ENCODE data around the gene DLG1. TPM values are rescaled to one million over a fixed set of nuclear protein-coding genes. Genes with fewer than 3 reads are reported as not detected.

The DLG1 gene
- total RNA-seq, 2 experiments from 2014 or later: 48.9 to 95.1 TPM

GRCh38 chr3:197178998-197179397, 119.4 kb downstream of the DLG1 start:
- Histone ChIP-seq H2AFZ (ENCODE audit: low read length) (no peak overlapping the region), H3K9me3 (ENCODE audit: low read length) (no peaks in the 10 kb centered on the region), H3K79me2 (ENCODE audit: insufficient read depth, low read depth, low read length) (peaks cover 27% of the 10 kb centered on the region; the same call in 1 of the 2 replicates), H3K9me2 (ENCODE audit: insufficient read depth, low read length) (no peaks in the 10 kb centered on the region), H3K4me1 (ENCODE audit: insufficient read depth, low read length, poor library complexity, severe bottlenecking) (peaks cover 35% of the 10 kb centered on the region), H4K20me1 (ENCODE audit: insufficient read depth, low read length) (0 out of 2 replicates have a peak, but pooled peaks cover 3% of the 10 kb centered on the region), H3K27ac (ENCODE audit: low read depth, low read length, poor library complexity, severe bottlenecking) (no peak overlapping the region), H3K36me3 (ENCODE audit: insufficient read depth, low read length) (peaks cover 16% of the 10 kb centered on the region), H3K4me2 (ENCODE audit: low read length) (no peak overlapping the region), H3K4me3 (ENCODE audit: low read depth, low read length, poor library complexity, severe bottlenecking) (no peak overlapping the region)
- DNase-seq (ENCODE audit: low spot score): no peak
- CTCF ChIA-PET (ENCODE audit: unreplicated experiment): no interaction called here
- POLR2A ChIA-PET: no interaction called here
- intact Hi-C loops (cut with micrococcal nuclease; ENCODE audit: unreplicated experiment): no loop called here
- TF ChIP-seq EZH2phosphoT487 (IDR thresholded peaks at IDR 0.05; ENCODE audit: borderline replicate concordance, low read depth, low read length) (no peak), CTCF (conservative IDR thresholded peaks at IDR 0.05; ENCODE audit: low read length) (no peak)
- no TSS peak for BruUV-seq (replicated peaks)

DNA sequence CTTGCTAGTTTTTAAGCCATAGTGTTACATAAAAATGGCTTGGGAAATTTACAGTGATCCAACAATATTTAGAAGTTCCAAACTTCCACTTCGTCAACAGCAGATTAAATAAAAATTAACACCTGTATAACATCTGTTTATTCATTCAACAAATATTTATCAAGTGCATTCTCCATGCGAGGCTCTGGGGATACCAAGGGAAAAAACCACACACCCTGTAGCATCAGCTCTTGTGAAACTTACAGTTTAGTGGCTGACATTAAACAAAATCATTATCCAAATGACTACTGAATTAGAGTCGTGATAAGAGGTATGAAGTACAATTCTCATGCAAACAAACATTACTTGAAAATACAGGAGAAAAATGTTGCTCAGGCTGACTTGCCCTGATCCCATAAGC, 122.9 kb downstream of the DLG1 start:
- Histone ChIP-seq H4K20me1 (ENCODE audit: insufficient read depth, low read length) (no peaks in the 10 kb centered on the region), H3K9me3 (ENCODE audit: low read length) (no peaks in the 10 kb centered on the region), H3K36me3 (ENCODE audit: insufficient read depth, low read length) (peaks cover 16% of the 10 kb centered on the region), H3K4me2 (ENCODE audit: low read length) (peak overlapping the region; percentile 60), H3K9me2 (ENCODE audit: insufficient read depth, low read length) (no peaks in the 10 kb centered on the region), H2AFZ (ENCODE audit: low read length) (no peak overlapping the region), H3K27ac (ENCODE audit: low read depth, low read length, poor library complexity, severe bottlenecking) (peak overlapping the region; percentile 38), H3K4me3 (ENCODE audit: low read depth, low read length, poor library complexity, severe bottlenecking) (peak overlapping the region; percentile 33), H3K79me2 (ENCODE audit: insufficient read depth, low read depth, low read length) (peaks cover 16% of the 10 kb centered on the region), H3K4me1 (ENCODE audit: insufficient read depth, low read length, poor library complexity, severe bottlenecking) (peaks cover 21% of the 10 kb centered on the region)
- BruUV-seq (replicated peaks): no TSS peak
- CTCF ChIA-PET (ENCODE audit: unreplicated experiment): no interaction called here
- intact Hi-C loops (cut with micrococcal nuclease; ENCODE audit: unreplicated experiment): no loop called here
- TF ChIP-seq CTCF (conservative IDR thresholded peaks at IDR 0.05; ENCODE audit: low read length) (no peak), EZH2phosphoT487 (IDR thresholded peaks at IDR 0.05; ENCODE audit: borderline replicate concordance, low read depth, low read length) (no peak)
- POLR2A ChIA-PET: no interaction called here
- DNase-seq (ENCODE audit: low spot score): no peak

DNA sequence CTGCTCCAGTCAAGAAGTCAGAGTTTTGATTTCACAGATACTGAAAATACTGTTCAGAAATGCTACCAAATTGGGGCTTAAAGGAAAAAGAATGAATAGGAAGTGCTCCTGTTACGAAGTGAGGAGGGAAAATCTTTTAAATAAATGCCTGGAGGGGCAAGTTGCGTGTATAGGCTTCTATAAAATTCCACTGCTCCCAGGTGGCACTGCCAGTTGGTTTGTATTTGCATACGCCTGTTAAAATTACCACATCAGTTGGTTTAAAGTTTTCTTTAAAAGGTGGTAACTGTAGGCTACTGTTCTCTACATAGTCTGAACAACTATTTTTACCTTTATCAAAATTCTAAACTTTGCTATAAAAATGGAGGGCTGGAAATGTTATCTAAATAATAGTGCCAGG, 123.5 kb downstream of the DLG1 start:
- Histone ChIP-seq H3K9me3 (ENCODE audit: low read length) (no peaks in the 10 kb centered on the region), H3K4me1 (ENCODE audit: insufficient read depth, low read length, poor library complexity, severe bottlenecking) (peaks cover 21% of the 10 kb centered on the region), H3K36me3 (ENCODE audit: insufficient read depth, low read length) (peaks cover 16% of the 10 kb centered on the region), H3K4me2 (ENCODE audit: low read length) (peak overlapping the region; percentile 60), H3K79me2 (ENCODE audit: insufficient read depth, low read depth, low read length) (peaks cover 16% of the 10 kb centered on the region), H3K9me2 (ENCODE audit: insufficient read depth, low read length) (no peaks in the 10 kb centered on the region), H3K4me3 (ENCODE audit: low read depth, low read length, poor library complexity, severe bottlenecking) (peak overlapping the region; percentile 33), H2AFZ (ENCODE audit: low read length) (peak overlapping the region; percentile 12; the same call in 1 of the 2 replicates), H4K20me1 (ENCODE audit: insufficient read depth, low read length) (no peaks in the 10 kb centered on the region), H3K27ac (ENCODE audit: low read depth, low read length, poor library complexity, severe bottlenecking) (peak overlapping the region; percentile 38)
- intact Hi-C loops (cut with micrococcal nuclease; ENCODE audit: unreplicated experiment): no loop called here
- peak; percentile 28 for DNase-seq (ENCODE audit: low spot score)
- ChIA-PET CTCF (ENCODE audit: unreplicated experiment) (no interaction called here), POLR2A (no interaction called here)
- BruUV-seq (replicated peaks): no TSS peak
- no peak for TF ChIP-seq CTCF (conservative IDR thresholded peaks at IDR 0.05; ENCODE audit: low read length)
- no peak for TF ChIP-seq EZH2phosphoT487 (IDR thresholded peaks at IDR 0.05; ENCODE audit: borderline replicate concordance, low read depth, low read length)
